Measurements from ENCODE around the gene TAF6.

Gene TAF6

GRCh38 chr7:100100420-100101015 lies 18.6 kb downstream of the TAF6 start (continued):
- TF ChIP-seq ZNF26 (tag by site-specific recombination; IDR thresholded peaks at IDR 0.05) (no peak), ZNF624 (tag by site-specific recombination; IDR thresholded peaks at IDR 0.05) (no peak), ZSCAN5A (tag by site-specific recombination; IDR thresholded peaks at IDR 0.05) (peak; percentile 91; the same call in 1 of the 2 replicates), ZNF670 (tag by site-specific recombination; IDR thresholded peaks at IDR 0.05; ENCODE audit: low read depth) (no peak), ZNF580 (tag by site-specific recombination; IDR thresholded peaks at IDR 0.05) (peak; percentile 84), ZNF785 (tag by site-specific recombination; IDR thresholded peaks at IDR 0.05) (peak; percentile 28; the same call in 1 of the 2 replicates), ZNF366 (tag by site-specific recombination; conservative IDR thresholded peaks at IDR 0.05) (no peak), ZNF350 (tag by site-specific recombination; IDR thresholded peaks at IDR 0.05) (no peak), ZSCAN4 (tag by site-specific recombination; IDR thresholded peaks at IDR 0.05) (no peak), PRDM10 (tag by site-specific recombination; IDR thresholded peaks at IDR 0.05) (peak; percentile 52), OVOL3 (tag by site-specific recombination; IDR thresholded peaks at IDR 0.05) (no peak), ZSCAN23 (tag by site-specific recombination; IDR thresholded peaks at IDR 0.05) (no peak), ZNF610 (tag by site-specific recombination; IDR thresholded peaks at IDR 0.05; ENCODE audit: borderline replicate concordance) (peak; percentile 73; the same call in 1 of the 2 replicates), ZFP3 (tag by site-specific recombination; IDR thresholded peaks at IDR 0.05; ENCODE audit: low read depth) (no peak), YY2 (tag by site-specific recombination; IDR thresholded peaks at IDR 0.05) (peak; percentile 57; the same call in 1 of the 2 replicates), ZNF596 (tag by site-specific recombination; IDR thresholded peaks at IDR 0.05) (no peak), ZNF560 (tag by site-specific recombination; IDR thresholded peaks at IDR 0.05; ENCODE audit: borderline replicate concordance) (no peak), ZNF792 (tag by site-specific recombination; IDR thresholded peaks at IDR 0.05) (0 out of 2 replicates have a peak, but pooled peaks have one; percentile 16), ZNF248 (tag by site-specific recombination; IDR thresholded peaks at IDR 0.05) (no peak), ZNF777 (tag by site-specific recombination; IDR thresholded peaks at IDR 0.05; ENCODE audit: borderline replicate concordance) (no peak), KLF9 (tag by site-specific recombination; IDR thresholded peaks at IDR 0.05; ENCODE audit: low read depth) (peak; percentile 98), ZNF707 (tag by site-specific recombination; IDR thresholded peaks at IDR 0.05) (no peak), PRDM1 (tag by site-specific recombination; IDR thresholded peaks at IDR 0.05) (no peak), ZBTB26 (tag by site-specific recombination; optimal IDR thresholded peaks at IDR 0.05) (peak; percentile 90), ZNF549 (tag by site-specific recombination; IDR thresholded peaks at IDR 0.05) (no peak), ZNF626 (tag by site-specific recombination; IDR thresholded peaks at IDR 0.05) (no peak), ZNF654 (tag by site-specific recombination; IDR thresholded peaks at IDR 0.05; ENCODE audit: low read depth) (no peak), HIC1 (tag by site-specific recombination; IDR thresholded peaks at IDR 0.05) (no peak; the same call in 1 of the 2 replicates), ZBTB21 (tag by site-specific recombination; IDR thresholded peaks at IDR 0.05) (peak; percentile 29; the same call in 1 of the 2 replicates)

Measured in HEK293 (cell line).